ENCODE data around the gene NCKAP5. TPM values are rescaled to one million over a fixed set of nuclear protein-coding genes. Genes with fewer than 3 reads are reported as not detected.

NCKAP5 gene
- polyA plus RNA-seq, 1 experiment, result 16.6 TPM

- ChIA-PET POLR2A (interaction anchor here (1.8 kb wide), 1 partner anchor 46 kb away, joined by 6 read pairs; no protein-coding TSS in a partner anchor), CTCF (no interaction called here)
- Histone ChIP-seq H3K9me3 (ENCODE audit: control insufficient read depth, insufficient read depth, low read length) (no peaks in the 10 kb centered on the region), H3K27ac (ENCODE audit: low read depth, low read length) (peak overlapping the region; percentile 82), H3K27me3 (ENCODE audit: control insufficient read depth, insufficient read depth, low read length) (no peaks in the 10 kb centered on the region), H3K4me3 (ENCODE audit: low read depth, low read length) (no peak overlapping the region)
- peak; percentile 18; the same call in 1 of the 2 replicates for TF ChIP-seq CTCF (IDR thresholded peaks at IDR 0.05; ENCODE audit: low read depth, low read length)
- DNase-seq (ENCODE audit: low read depth, low spot score), result no peak
Observed at GRCh38 chr2:133286326-133286922, 281.8 kb downstream of the NCKAP5 start.

- no peaks in the 10 kb centered on the region; the same call in 1 of the 2 replicates for H3K9me3 ChIP-seq (ENCODE audit: control insufficient read depth, insufficient read depth, low read length)
- ChIA-PET POLR2A (no interaction called here), CTCF (no interaction called here)
- no peak overlapping the region for H3K27ac ChIP-seq (ENCODE audit: low read depth, low read length)
- DNase-seq (ENCODE audit: low read depth, low spot score), result no peak
- TF ChIP-seq CTCF (IDR thresholded peaks at IDR 0.05; ENCODE audit: low read depth, low read length), result no peak
- no peaks in the 10 kb centered on the region for H3K27me3 ChIP-seq (ENCODE audit: control insufficient read depth, insufficient read depth, low read length)
- no peak overlapping the region for H3K4me3 ChIP-seq (ENCODE audit: low read depth, low read length)
Observed at GRCh38 chr2:133273031-133273430, 295.2 kb downstream of the NCKAP5 start.

GRCh38 chr2:133271105-133271504, 297.2 kb downstream of the NCKAP5 start:
- Histone ChIP-seq H3K27me3 (ENCODE audit: control insufficient read depth, insufficient read depth, low read length) (no peaks in the 10 kb centered on the region), H3K27ac (ENCODE audit: low read depth, low read length) (no peak overlapping the region), H3K9me3 (ENCODE audit: control insufficient read depth, insufficient read depth, low read length) (no peaks in the 10 kb centered on the region; the same call in 1 of the 2 replicates), H3K4me3 (ENCODE audit: low read depth, low read length) (no peak overlapping the region)
- DNase-seq (ENCODE audit: low read depth, low spot score), result no peak
- TF ChIP-seq CTCF (IDR thresholded peaks at IDR 0.05; ENCODE audit: low read depth, low read length), result no peak
- CTCF ChIA-PET, result no interaction called here
- POLR2A ChIA-PET, result no interaction called here

GRCh38 chr2:133270550-133270949, 297.7 kb downstream of the NCKAP5 start:
- H3K27me3 ChIP-seq (ENCODE audit: control insufficient read depth, insufficient read depth, low read length), result no peaks in the 10 kb centered on the region
- POLR2A ChIA-PET, result no interaction called here
- TF ChIP-seq CTCF (IDR thresholded peaks at IDR 0.05; ENCODE audit: low read depth, low read length), result no peak
- no peak for DNase-seq (ENCODE audit: low read depth, low spot score)
- H3K27ac ChIP-seq (ENCODE audit: low read depth, low read length), result no peak overlapping the region
- no peak overlapping the region for H3K4me3 ChIP-seq (ENCODE audit: low read depth, low read length)
- CTCF ChIA-PET, result no interaction called here
- H3K9me3 ChIP-seq (ENCODE audit: control insufficient read depth, insufficient read depth, low read length), result no peaks in the 10 kb centered on the region; the same call in 1 of the 2 replicates

GRCh38 chr2:133266926-133267590, 301.2 kb downstream of the NCKAP5 start:
- TF ChIP-seq CTCF (IDR thresholded peaks at IDR 0.05; ENCODE audit: low read depth, low read length), result no peak
- CTCF ChIA-PET, result interaction anchor here (0.6 to 1.5 kb wide), 7 partner anchors 14 to 577 kb away, joined by 3 to 10 read pairs (median 5); partner anchors contain the start of gene NCKAP5
- no peaks in the 10 kb centered on the region for H3K27me3 ChIP-seq (ENCODE audit: control insufficient read depth, insufficient read depth, low read length)
- H3K4me3 ChIP-seq (ENCODE audit: low read depth, low read length), result peak overlapping the region; percentile 74
- DNase-seq (ENCODE audit: low read depth, low spot score), result no peak
- no peaks in the 10 kb centered on the region; the same call in 1 of the 2 replicates for H3K9me3 ChIP-seq (ENCODE audit: control insufficient read depth, insufficient read depth, low read length)
- POLR2A ChIA-PET, result interaction anchor here (0.6 kb wide), 2 partner anchors 53 to 340 kb away, joined by 3 to 5 read pairs; no protein-coding TSS in a partner anchor
- H3K27ac ChIP-seq (ENCODE audit: low read depth, low read length), result no peak overlapping the region

Measured in AG04450 (cell line).